Superior temporal gyrus (tissue), 1 donor: ENCODE results near the gene NR6A1.
"Not testable (repeated sequence)": the region's sequence is repeated elsewhere in the genome, so short reads cannot be mapped to it uniquely, and the experiment has no call there.

Source experiments
- DNase-seq: peaks from one replicate; pipeline ENCODE4 v3.0.0-alpha.2; 2016; ENCODE audit errors: extremely low spot score

NR6A1 gene

DNA sequence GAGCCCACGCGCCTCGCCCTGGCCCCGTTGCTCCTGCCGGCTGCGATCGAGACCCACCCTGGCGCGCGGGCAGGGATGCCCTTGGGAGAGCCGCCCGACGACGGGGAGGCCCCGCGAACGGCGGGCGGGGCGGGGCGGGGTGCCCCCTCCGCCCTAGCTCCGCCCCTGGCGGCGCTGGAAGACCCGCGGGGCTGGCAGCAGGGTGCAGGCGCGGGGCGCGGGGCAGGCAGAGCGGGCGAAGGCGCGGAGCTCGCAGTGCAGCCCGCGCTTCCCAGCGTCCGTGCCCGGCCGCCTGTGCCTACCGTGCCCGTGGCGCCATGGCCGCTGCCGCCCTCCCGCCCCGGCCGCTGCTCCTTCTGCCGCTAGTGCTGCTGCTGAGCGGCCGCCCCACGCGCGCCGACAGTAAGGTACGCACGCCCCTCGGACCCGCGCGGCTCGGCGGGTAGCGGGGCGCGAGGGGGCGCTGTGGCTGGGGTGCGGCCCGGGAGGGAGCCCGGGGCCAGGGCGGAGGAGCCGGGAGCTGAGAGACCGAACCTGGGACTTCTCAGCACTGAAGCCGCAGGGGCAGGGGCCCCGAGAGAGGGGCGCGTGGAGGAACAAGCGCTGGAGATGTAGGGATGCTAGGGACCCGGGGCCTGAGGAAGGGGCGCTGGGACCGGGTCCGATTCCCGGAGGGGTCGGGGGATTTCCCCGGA is 6.0 kb upstream of the NR6A1 start, which contains the start of gene OLFML2A:
TSS of gene OLFML2A (plus strand) at position 180 of the 695 bp plus-strand sequence. CDS start at position 318, 138 bp downstream.
- DNase-seq: no peak

DNA sequence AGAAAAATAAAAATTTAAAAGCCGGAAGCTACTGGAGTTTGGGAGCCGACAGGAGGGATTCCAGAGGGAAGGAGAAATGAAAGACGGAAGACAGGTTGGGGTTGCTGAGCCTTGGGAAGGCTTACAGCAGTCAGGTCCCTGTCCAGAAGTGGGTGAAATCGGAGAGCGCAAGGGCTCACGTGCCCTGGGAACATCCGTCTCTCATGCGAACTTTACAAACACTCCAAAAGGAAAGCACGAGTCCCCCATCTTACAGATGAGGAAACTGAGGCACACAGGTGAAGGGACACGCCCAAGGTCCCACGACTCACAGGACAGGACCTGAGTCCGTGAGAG is 5.5 kb upstream of the NR6A1 start:
- no peak for DNase-seq

DNA sequence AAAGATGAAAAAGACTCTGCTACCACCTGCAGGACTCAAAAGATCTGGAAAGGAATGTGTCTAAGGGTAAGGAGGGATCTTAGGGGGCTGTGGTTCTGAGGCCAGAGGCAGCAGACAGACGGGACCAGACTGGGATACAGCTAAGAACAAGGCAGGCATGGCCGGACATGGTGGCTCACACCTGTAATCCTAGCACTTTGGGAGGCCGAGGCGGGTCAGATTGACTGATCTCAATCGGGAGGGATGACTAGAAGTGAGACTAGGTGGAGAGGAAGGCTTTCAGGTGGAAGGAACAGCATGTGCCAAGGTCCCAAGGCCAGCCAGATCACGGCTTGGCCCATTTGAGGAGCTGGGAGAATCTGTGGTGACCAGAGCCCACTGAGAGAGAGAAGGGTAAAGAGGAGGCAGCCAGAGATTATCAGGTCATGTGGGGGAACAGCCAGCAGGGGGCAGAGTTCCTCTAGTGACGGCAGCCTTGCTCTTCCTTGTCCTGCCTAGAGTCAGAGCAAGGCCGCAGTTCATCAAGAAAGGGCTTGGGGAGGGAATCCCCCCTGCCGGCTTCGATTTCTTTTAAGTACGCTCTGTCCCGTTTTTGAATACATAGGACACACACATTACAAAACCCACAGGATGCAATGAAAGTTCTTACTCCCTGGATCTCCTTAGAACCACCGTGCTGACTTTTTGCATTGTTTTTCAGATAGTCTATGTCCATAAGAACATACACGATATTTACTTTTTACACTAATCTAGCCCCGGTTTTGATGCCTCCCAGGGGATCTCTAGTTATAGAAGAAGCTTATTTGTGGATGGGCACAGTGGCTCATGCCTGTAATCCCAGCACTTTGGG is 3.2 kb upstream of the NR6A1 start:
- peak; percentile 93 for DNase-seq

DNA sequence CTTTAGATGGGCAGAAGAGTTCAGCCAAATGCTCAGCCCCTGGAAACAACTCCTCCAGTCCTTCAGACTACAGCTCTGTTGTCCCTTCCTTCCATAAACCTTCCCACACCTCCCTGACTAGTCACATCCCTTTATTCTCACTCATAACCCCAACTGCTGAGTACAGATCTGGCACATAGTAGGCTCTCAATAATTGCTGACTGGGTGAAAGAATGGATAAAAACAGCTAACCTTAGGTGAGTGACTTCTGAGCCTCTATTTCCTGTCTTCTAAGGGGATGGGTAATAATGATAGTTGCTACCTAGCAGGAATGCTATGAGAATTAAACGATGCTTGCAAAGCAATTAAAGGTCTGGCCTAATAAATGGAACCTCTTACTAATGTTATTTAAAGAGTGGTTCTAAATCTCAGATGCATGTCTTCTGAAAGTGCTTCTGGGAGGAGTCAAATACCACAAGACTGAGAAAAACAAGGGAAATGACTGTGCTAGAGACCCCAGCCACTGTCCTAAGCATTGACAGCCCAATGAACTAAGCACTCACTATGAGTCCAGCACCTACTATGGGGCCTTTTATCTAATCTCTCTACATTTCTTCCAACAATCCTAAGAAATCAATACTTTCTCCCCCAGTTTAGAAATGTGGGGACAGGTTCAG is 2.5 kb upstream of the NR6A1 start:
- no peak for DNase-seq

DNA sequence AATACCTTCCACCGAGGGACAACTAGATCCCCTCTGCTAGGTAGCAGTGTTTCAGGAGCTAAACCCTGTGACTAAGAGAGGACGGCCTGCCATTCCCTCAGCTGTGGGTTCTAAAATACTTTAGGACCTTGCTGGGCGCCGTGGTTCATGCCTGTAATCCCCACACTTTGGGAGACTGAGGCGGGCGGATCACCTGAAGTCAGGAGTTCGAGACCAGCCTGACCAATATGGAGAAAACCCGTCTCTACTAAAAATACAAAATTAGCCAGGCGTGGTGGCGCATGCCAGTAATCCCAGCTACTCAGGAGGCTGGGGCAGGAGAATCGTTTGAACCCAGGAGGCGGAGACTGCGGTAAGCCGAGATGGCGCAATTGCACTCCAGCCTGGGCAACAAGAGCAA is 1.8 kb upstream of the NR6A1 start:
- DNase-seq: not testable (repeated sequence)

DNA sequence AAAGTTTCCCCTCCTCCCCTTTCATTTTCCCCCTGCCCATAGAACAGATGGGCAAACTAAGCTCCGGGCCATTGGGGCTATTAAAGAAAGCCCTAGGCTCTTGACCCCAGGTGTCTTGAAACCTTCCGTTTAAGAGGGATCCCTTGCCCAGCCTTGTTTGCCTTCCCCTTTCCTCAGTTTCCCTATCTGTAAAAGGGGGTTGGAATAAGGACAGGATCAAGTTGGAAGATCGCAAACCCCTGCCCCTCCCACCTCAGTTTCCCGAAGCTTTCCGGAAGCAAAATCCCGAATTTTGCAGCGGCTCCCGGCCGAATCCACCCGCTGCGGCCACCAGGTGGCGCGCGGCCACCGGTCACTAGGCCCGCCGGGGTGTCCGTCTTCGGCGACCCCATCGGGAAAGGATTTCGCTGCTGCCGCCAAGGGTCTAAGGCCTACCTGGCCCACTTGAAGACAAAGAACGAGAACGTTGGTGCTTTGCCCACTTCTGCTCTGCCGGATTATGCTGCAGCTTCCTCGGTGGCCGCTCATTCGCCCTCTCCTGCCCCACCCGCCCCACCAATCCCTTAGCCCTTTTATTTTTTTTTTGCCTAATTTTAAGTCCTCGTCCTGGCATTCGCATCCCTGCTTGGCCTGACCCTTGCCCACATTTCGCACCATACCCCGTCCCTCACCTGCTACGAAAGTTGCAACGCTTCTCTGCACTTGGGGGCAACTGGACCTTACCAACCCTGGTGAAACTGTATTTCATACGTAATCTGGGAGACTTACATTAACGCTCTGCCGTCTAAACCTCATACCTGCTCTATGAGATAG is 962 bp upstream of the NR6A1 start:
- peak; percentile 76 for DNase-seq

DNA sequence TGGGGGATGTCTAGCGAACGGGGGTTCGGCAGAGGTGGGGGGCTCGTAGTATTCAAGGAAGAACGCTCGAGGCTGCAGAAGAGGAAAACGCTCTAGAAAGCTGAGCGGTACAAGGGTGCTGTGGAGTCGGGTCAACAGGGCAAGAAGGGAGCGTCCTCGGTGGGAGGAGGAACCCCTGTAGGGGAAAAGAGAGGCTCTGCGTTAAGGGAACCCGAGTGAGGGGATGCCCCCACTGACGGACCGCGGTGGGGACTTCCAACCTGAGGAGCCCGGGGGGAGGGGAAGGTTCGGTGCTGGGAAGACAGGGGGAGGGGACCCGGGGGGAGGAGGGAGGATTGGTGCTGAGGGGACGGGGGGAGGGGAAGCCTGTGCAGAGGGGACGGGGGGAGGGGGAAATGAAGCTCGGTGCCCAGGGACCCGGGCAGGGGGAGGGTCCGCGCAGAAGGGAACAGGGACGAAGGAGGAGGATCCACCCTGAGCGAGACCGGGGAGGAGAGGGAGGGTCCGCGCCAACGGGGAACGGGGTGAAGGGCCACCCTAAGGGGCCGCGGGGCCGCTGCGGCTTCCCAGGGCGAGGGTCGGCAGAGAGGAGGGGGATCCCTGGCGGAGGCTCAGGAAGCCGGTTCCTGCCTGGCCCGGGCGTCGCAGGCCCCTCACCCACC is 621 bp downstream of the NR6A1 start:
- no peak for DNase-seq

DNA sequence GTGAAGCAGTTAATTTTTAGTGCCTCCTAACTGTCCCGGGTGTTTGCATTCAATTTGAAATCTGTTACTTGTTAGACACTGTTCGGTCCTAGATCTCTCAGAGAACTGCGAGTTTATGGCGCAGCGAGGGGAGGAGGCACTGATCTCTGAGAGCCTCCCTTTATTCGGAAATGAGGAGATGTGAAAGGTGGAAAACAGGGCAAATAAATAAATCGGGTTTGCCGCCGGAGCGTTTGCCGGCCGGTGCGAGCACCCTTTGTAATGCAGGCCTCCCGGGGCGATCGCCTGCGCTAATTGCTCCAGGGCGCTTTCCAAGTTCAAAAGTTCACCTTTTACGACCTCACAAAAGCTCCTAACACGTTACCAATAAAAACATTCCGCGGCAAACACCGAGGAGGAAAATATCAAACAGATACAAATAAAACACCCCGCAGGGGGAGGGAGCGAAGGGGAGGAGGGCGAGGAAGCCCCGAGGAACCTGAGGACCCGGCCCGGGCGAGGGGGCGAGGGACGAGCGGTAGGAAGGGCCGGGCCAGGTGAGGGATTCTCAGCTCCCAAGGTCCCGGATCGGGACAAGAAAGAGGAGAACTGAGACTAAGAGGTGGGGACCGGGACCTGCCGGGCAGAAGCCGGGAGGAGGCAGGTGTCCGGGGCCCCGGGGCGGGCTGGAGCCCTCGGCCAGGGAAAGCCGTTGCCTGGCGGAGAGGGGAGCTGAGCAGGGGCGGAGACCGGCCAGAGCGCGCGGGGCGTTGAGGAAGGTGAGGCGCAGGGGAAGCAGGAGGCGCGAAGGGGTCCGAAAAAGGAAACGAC is 1.4 kb downstream of the NR6A1 start:
- DNase-seq: no peak

DNA sequence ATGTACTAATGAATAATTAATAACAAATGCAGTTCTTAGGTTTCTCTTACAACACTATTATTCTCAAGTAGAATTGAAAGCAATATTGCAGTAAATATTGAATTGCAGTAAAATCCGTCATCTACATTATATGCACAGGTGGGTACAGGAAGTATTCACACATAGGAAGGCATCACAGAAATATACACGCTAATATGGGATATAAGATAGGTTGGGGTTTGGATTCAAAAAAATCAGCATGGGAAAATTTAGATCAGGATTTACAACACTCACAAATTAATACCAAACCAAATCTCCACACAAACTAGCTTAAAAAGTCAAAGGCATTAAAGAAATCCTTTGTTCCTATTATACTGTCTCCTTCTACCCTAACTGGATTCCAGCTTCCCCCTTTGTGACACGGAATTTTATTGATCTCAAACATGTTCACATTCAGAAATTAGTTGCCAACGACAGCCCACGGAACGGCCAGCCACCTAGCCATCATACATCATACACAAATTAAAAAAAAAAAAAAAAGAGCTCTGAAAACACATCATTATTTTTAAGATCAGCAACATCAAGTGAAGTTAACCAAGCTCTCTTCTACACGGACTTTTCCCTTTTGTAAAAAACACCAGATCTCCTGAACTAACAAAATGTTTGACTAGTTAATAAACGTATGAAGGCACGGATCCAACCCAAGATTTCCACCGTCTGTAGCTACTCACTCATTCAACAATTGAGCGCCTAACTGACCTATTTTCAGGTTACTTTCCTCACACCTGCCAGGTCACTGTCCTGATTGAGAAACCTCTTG is 2.2 kb downstream of the NR6A1 start:
- no peak for DNase-seq

DNA sequence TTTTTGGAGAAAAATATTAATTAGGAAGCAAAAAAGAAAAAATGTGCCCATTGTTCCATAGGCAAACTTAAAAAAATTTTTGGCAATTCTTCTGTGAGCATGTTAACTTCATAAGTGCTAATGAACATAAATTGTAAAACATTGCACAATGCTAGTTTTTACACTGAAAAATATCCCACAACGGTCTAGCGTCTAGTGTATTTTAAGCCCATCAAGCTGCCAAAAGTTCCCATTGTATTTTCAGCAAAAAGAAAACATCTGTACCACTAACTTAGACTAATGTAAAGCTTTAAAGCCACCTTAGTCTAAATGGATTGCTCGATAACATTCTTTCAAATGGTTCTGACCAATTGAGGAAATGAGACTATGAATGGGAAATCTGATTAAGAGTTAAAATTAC is 2.8 kb downstream of the NR6A1 start:
- DNase-seq: no peak

DNA sequence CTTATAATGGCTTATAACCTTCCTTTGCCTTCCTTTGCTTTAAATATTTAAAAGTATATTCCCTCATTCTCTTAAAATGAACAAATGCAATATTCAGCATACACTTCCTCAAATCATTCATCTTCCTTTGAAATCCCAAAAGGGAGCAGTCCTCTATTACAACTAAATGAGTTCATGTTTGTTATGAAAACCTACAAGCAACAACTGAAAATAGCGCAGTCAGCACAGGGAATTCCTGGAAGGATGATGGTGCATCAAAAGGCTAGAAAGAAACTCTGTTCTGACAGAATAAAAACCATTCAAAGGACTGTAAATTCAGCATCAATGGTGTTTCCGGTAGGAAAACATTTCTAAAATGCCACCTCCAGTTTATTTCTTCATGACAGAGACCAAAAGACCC is 3.3 kb downstream of the NR6A1 start:
- DNase-seq: no peak

DNA sequence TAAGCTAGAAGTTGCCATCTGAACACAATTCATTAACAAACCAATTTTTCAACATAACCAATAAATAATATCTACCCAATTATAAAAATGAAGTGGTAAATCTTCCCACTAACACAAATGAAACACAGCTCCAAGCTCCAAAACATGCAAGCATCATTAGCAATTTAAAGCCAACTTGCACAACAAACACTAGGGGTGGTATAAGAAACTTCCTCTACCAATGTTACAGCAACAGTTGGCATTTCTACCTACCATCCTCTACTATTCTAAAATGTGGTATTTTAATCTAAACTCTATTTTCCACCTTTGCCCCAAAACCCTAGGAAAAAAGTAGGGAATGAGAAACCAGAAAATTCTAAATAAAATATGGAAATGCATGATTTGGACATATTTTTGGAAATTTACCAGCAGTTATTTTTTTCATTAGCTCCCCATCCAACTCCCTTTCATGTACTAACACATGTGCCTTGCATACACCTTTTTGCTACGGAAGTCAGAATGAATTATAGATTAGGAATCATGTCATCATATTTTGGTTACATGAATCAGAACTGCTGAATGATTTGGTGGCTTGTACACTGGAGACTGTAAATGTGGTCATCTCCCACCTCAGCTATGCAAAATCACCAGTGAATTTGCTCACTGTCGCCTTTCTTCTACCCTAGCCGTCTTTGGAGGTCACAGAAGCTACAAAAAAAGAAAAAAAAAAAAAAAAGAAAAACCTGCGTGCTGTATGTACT is 4.1 kb downstream of the NR6A1 start:
- DNase-seq: no peak

DNA sequence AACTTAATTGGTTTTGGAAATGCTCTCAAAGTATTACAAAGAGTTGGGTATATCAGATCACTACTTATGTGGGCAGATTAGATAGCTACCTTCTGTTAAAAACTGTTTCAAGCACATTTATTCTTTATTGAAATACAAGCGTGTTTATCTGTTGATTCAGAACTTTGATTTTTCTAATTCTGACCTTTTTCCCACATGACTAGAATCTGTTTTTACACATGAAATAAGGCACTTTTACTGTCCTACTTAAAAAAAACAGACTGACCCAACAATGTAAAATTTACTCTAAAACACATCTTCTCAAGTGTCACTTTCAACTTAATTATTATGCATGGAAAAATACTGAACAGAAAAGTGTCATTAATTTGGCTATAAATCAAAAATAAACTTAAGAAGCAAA is 4.8 kb downstream of the NR6A1 start:
- DNase-seq: no peak

DNA sequence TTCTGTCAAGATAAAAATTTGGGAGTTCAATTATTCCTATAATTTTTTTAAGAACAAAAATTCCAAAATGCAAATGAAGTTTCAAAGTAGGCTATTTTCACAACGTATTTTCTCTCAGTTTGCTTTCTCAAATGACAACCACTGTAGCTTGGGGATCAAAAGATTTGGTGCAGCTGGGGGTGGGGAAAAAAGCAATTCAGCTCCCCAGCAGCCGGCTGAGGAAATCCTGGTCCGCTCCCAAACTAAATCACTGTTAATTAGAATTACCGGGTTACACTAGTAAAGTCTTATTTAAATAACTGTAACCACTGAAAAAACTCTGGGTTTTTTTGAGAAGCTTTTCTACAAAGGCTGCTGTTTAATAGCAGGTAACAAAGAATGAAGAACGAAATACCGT is 5.7 kb downstream of the NR6A1 start:
- no peak for DNase-seq

DNA sequence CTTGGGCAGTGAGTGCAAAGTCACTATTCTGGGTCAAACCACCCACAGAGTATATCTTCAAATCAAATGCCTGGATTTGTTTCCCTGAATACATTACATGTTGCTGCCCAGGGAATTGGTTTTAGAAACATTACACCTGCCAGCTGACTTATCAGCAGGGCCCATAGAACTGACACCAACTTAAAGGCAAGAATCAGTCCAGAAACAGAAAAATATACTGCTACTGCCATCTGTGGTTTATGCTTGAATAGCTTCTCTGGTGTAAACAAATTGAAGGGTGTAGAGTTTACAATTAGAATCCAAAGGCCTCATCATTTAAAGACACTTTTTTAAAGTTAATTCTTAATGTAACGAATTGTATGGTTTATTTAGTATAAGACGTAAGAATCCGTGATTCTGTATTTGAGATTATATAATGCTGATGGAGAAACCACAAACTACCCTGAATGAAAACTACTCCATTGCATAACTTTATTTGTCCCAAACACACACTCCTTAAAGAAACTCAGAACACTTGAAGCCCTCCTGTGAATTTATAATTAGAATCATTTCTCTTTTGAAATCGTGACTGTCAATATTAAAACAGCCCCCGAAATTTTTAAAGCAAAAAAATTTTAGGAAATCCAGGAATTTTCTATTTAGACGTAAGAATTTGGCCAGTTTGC is 6.2 kb downstream of the NR6A1 start:
- DNase-seq: peak; percentile 53

DNA sequence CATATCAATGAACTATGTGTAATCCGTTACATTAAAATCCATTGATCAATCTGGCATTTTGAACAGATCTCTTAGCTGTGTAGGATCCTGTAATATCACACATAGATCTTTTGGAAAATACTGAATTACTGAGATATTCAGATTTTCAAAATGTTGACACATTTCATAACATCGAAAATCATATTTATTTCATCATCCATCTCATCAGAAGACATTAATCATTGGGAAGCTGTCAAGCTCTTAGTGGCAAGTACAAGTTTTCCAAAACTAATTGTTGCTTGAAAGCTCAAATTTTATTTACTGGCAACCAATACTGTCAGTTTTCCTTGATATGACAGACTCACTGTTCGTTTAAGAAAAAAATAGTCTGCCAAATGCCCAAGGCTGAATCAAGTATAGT is 8.5 kb downstream of the NR6A1 start:
- DNase-seq: no peak

DNA sequence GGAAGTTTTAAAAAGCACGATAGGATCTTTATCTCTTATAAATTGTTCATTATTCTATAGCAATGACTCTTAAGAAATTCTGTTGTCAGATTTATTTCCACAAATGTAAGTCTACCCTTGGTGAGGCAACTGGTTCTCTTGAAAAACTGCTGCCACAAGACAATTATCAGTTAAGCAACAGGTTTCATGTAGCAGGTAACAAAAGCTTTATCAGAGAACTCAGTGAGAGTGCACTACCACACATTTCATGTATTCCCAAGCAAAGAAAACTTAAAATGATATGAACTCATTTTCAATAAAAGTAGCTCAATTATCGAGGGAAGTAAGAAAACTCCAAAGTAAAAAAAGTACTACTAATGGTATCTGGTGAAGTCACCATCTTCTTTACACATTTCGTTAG is 9.4 kb downstream of the NR6A1 start:
- no peak for DNase-seq

DNA sequence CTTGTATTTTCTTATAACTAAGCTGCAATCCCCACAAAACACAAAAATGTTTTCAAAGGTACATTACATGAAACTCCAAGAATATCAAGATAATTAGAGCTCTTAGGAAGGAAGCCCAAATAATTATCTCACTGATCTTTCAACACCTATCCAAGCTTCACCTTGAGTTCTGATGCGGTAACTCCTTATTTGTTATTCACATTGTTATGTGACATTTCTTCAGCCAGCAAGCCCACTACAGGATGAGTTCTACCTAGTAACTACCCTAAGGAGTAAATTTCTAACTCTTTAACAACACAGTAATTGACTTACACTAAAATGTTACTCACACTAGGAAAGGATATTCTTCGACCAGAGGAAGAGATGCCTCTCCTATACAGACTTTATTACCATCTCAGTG is 9.9 kb downstream of the NR6A1 start:
- no peak for DNase-seq
